Liver (tissue), 3 donors: ENCODE data around the gene COL4A3.

Experiments
- ATF3 ChIP-seq: IDR thresholded peaks from 2 replicates; pipeline ENCODE4 v1.6.1; 2016; ENCODE audit warnings: antibody characterized with exemption
- CTCF ChIP-seq: fragments of 150-350 bp; IDR thresholded peaks from 2 replicates; pipeline ENCODE4 v1.5.1; 2017; ENCODE audit warnings: improper control_type of control experiment, low read depth, low read length; ENCODE audit not compliant: missing input control
- GABPA ChIP-seq, 2 donors: IDR thresholded peaks in 1 of 2; conservative IDR thresholded peaks in 1 of 2; 2 replicates each; pipeline ENCODE4 v1.6.1; 2016; ENCODE audit warnings: antibody characterized with exemption in 2 of 2, mild to moderate bottlenecking in 1 of 2, moderate library complexity in 1 of 2
- MAX ChIP-seq: IDR thresholded peaks from 2 replicates; pipeline ENCODE4 v1.6.1; 2016; ENCODE audit warnings: antibody characterized with exemption
- YY1 ChIP-seq: IDR thresholded peaks from 2 replicates; pipeline ENCODE4 v1.6.1; 2016; ENCODE audit warnings: antibody characterized with exemption, mild to moderate bottlenecking
- ZBTB33 ChIP-seq: IDR thresholded peaks from 2 replicates; pipeline ENCODE4 v1.6.1; 2016; ENCODE audit warnings: antibody characterized with exemption
- donor health status: healthy.
- donor health status: healthy.

GRCh38 chr2:227204452-227204851 lies 40.0 kb downstream of the COL4A3 start:
- no peak for TF ChIP-seq CTCF
- no peak for TF ChIP-seq ATF3
- no peak for TF ChIP-seq YY1
- no peak for TF ChIP-seq GABPA (IDR thresholded peaks at IDR 0.05 in 1 of 2, conservative IDR thresholded peaks at IDR 0.05 in 1 of 2)
- TF ChIP-seq MAX, result no peak
- no peak for TF ChIP-seq ZBTB33
